ENCODE data around the gene XRCC1.
"Not testable (repeated sequence)": the region's sequence is repeated elsewhere in the genome, so short reads cannot be mapped to it uniquely, and the experiment has no call there.

XRCC1 gene

DNA sequence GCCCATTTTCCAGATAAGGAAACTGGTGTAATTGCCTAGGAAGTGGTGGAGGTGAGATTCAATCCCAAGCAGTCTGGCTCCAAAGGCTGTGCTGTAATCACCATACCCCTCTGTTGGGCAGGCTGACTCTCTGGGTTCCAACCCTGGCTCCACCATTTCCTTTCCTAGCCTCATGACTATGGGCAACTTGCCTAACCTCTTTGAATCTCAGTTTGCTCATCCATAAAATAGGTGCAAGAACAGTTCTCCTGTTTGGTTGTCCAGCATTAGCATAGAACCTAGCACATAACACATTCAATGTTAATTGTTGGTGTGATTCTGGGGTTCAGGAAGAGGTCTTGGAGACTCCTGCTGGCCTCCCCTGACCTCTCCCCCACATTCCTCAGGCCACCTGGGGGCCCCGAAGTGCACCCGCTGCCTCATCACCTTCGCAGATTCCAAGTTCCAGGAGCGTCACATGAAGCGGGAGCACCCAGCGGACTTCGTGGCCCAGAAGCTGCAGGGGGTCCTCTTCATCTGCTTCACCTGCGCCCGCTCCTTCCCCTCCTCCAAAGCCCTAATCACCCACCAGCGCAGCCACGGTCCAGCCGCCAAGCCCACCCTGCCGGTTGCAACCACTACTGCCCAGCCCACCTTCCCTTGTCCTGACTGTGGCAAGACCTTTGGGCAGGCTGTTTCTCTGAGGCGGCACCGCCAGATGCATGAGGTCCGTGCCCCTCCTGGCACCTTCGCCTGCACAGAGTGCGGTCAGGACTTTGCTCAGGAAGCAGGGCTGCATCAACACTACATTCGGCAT lies 23.3 kb upstream of the XRCC1 start:
- no peak for DNase-seq

DNA sequence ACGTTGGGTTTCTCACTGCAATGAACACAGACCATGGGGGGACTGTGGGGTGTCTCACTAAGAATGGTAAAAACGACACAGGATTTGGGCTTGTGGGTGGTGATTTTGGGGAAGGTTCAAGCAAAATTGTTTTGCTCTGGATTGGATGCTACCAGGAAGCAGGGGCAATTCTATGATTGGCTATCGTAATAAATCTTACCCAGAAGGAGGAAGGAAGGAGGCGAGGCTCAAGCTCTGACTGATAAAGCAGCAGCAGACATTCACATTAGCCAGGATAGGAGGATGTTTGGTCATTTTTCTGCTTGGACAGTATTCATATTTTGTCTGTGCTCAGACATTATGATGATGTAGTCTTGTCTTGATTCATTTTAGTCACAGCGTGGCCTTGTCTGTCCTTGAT lies 22.5 kb upstream of the XRCC1 start:
- no peak for DNase-seq

DNA sequence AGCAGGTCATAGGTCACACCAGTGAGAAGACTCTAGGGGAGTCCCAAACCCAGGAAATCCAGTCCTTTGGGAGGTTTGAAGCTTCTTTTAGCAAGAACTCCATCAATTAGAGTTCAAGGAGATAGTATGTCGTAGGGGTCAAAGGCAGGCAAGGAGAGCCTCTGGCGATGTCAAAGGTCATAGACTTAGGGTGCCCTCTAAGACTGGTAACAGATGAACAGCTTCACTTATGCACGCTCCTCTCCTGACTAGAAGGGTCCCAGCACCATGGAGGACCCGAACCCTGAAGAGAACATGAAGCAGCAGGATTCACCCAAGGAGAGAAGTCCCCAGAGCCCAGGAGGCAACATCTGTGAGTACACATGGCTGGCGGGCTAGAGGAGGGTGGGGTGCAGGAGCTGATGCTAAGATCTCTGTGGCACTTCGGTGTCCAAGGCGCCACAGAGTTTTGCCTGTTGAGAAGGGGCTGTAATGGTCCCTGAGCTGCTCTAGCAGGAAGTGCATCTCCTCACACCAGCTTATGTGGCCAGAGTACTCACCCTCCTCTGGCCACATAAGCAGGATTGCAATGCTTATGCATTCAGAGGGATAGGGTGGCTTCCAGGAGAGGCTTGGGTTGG lies 21.6 kb upstream of the XRCC1 start:
- DNase-seq = no peak

DNA sequence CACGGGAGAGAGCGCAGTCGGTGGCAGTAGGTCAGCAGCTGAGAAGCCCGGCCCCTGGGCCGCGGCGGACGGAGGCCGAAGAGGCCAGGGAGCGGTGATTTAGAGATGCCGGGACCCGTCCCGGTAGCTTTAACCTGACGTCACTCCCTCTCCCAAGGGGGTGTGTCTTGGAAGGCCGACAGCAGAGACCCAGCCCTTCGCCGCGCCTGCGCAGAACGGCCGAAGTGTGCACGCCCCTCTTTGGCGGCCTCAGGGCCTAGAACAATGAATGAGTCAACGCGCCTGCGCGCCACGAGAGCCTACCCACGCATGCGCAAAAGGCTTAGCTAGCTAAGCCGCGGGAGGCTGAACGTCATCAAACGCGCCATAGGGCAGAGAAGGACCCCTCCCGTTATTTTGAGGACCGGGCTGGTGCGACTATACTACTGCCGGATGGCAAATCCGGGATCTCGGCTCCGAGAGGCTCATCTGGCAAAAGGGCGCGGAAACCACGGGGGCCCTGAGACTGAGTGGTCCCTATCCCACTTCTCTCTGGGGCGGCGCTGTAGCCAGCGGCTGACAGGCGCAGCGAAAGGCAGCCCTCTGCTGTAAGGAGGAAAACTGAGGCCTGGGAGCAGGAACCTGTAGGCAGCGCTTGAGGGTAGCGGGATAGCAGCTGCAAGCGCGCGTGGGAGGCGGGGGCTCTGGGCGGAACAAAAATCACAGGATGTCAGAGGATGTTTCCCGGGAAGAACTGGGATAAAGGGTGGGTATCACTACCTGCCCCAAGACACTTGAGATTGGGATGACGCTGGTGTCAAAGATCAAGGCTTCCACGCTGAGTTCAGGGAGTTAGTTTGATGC lies 20.9 kb upstream of the XRCC1 start, which contains the start of the genes IRGQ and ZNF576:
Gene IRGQ (minus strand): TSS at position 136 of the 843 bp plus-strand sequence. CDS start 796 bp downstream, outside the sequence.
Gene ZNF576 (plus strand): TSS at position 597 of the 843 bp plus-strand sequence. CDS start 514 bp downstream, outside the sequence.
- DNase-seq = peak; percentile 94

DNA sequence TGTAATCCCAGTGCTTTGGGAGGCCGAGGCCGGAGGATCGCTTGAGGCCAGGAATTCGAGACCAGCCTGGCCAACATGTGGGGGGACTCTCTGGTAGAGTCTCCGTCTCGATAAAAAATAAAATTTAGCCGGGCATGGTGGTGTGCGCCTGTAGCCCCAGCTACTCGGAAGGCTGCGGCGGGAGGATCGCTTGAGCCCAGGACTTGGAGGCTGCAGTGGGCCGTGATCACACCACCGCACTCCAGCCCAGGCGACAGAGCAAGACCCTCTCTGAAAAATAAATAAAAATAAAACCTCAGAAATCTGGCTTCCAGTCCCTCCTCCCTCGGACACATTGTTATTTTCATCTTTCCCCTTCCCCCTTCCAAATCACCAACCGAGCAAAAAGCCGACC lies 20.3 kb upstream of the XRCC1 start:
- no peak for DNase-seq

DNA sequence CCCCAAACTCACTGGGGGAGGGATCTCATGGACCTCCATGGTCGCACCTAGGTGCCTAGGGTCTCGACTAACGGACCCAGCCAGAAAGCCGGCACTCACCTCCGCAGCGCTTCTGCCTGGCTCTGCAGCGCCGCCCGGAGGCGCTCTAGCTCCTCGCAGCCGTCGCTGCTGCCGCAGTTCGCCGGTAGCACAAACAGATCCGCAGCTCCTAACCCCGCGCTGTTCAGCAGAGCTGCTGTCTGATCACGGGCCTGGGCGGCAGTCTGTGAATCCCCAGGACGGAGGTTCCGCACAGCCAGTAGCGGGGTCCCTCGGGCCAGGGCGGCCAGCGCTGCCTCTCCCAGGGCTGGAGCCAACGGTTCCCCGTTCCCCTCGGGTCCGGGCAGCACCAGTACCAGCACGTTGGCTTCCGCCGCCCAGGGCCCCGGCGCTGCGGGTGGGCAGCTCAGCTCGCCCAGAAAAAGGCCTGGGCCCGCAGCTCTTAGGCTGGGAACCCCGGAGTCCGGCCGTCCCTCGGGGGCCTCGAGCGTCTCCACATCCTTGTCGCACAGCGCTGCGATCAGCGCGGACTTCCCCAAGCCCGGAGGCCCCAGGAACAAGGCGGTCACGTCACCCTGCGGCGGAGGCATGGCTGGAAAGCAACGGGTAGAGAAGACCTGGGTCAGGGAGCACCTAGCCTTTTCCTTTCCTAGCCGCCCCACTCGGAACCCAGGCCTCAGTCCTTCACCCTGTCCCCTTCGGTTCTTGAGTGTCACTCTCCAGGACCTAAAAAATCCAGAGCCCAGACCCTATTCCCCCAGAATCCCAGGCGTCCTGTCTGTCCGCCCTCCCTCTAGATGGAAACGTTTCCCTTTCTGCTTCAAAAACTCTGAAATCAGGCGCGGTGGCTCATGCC lies 19.6 kb upstream of the XRCC1 start:
- peak; percentile 3 for DNase-seq

DNA sequence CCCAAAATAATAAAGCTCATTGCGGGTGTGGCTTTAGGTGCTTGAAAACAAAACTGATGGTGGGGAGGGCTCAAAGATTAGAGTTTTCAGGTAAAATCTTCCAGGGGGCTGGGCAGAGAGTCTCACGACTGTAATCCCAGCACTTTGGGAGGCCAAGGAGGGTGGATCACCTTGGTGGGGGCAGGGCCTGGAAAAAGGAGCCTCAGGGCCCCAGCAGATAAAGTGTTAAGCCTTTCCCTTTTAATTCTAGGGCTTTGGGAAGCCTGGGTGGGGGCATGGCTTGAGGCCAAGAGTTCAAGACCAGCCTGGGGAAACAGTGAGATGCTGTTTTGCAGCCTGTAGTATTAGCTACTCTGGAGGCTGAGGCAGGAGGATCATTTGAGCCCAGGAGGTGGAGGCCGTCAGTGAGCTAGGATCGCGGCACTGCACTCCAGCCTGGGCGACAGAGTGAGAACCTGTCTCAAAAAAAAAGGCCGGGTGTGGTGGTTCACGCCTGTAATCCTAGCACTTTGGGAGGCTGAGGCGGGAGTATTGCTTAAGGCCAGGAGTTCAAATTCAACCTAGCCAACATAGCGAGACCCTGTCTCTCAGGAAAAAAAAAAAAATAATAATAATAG lies 18.9 kb upstream of the XRCC1 start:
- DNase-seq = no peak

DNA sequence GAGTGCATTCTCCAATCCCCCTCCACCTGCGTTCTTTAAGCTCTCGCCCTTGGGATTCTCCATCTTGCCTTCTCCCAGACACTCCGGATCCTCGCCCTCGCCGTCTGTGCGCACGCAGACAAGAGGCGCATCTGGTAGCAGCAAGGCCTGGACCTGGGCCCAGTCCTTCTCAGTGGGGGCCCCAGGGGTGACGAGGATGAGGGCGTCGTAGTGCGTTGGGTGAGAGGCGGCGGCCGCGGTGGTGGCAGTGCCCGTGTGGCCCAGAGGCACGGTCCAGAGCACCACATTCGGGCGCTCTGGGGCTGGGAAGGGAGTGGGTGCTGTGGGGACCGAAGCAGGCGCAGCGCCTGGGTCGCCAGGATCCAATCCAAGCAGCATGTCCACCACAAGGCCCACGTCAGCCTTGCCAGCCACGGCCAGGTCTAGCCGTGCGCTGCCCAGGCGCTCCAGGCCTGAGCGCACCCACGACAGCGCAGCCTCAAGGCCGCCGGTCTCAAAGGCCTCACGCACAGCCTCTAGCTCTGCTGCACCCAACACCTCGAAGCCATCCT lies 17.5 kb upstream of the XRCC1 start:
- DNase-seq = no peak

DNA sequence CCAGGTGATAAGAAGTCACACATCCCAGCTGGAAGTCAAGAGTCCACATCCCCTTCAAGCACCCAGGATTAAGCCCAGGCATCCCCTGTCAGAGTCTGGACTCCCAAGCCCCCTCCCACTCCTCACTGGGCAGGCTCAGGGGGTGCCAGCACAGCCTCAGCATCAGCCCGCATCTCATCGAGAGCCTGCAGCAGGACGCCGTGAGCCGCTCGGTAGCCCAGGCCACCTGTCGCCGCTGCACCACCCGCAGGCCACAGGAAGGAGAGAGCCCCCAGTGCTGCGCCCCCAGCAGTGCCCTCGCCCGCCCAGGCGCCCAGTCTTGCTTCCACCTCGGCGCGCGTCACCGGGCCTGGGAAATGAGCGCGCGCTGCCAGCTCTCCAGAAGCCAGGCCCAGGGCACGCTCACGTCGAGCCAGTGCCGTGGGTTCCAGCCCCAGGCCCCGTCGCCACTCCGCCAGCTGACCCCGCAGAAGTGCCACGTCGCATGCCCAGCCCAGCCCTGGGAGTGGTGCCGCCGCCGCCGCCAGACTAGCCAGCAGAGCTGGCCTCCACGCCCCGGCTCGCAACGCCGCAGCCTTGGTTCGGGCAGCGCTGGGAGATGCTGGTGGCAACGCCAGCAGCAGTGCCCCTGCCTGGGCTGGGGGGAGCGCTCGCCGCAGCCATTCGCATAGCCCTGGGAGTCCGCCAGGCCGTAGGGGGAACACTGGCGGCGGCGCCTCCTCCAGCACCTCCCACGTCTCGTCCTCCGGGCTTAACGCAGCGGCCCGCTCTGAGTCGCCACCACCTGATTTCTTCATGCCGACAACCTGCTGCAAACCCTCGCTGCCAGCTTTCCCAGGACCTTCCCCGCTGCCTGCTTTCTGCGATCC lies 16.8 kb upstream of the XRCC1 start:
- no peak for DNase-seq

DNA sequence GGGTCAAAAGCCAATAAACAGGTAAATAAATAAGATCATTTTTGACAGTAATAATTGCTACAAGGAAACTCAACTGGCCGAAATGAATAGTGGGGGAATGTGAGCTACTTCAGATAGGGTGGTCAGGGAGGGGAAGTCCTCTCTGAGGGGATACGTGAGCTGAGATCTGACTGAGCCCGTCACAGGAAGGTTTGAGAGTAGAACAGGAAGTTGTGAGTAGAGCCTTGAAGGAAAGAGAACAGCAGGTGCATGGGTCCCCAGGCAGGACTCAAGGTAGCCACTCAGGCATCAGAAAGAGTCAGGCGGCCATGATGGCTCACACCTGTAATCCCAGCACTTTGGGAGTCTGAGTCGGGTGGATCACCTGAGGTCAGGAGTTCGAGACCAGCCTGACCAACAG lies 14.4 kb upstream of the XRCC1 start:
- DNase-seq = no peak

DNA sequence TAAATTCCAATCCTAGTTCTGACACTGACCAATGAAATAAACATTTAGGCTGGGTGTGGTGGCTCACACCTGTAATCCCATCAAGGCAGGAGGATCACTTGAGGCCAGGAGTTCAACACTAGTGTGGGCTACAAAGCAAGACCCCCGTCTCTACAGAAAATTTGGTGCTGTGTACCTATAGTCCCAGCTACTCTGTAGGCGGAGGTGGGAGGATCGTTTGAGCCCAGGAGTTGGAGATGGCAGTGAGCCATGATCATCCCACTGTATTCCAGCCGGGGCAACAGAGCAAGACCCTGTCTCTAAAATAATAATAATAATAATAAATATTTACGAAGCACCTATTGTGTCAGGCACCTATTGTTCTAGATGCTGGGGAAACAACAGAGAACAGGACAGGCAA lies 13.9 kb upstream of the XRCC1 start:
- no peak for DNase-seq

DNA sequence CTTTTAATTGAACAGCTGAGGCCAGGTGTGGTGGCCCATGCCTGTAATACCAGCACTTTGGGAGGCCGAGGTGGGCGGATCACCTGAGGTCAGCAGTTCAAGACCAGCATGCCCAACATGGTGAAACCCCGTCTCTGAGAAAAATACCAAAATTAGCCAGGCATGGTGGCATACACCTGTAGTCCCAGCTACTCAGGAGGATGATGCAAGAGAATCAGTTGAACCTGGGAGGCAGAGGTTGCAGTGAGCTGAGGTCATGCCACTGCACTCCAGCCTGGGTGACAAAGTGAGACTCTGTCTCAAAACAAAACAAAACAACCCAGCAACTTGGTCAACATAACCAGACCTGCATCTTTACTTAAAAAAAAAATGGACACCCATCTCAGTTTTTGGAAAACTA lies 11.7 kb upstream of the XRCC1 start:
- DNase-seq = not testable (repeated sequence)

DNA sequence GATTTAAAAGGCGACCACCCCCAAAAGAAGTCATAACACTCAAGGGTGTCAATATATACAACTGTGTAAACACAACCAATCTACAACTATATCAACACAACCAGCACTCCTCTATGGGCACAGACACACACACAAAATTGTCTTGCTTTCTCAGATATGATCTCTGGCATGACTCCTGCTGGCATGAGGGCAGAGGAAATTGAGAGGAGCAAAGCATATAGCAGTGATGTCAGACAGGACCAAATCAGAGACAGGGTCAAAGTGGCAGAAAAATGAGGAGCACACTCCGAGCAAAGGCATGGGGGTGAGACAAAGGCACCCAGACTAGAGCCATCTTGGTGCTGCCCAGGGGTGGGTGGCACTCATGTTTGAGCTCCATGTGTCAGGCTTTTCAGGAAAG lies 11.0 kb upstream of the XRCC1 start:
- DNase-seq = no peak

DNA sequence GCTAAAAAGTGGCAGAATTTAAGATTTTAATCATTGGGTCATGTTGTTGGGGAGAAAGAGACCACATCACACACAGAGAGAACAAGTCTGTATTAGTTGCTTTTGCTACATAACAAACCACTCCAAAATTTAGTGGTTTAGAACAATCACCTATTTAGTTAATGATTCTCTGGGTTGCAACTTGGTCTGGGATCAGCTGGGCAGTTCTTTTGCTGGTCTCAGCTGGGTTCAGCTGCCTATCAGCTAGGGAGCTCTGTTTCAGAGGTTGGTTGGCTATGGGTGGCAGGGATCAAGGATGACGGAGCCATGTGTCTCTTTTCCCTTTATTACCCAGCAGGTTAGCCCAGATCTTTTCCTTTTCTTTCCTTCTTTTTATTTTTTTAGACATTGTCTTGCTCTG lies 9.2 kb upstream of the XRCC1 start:
- DNase-seq = no peak

DNA sequence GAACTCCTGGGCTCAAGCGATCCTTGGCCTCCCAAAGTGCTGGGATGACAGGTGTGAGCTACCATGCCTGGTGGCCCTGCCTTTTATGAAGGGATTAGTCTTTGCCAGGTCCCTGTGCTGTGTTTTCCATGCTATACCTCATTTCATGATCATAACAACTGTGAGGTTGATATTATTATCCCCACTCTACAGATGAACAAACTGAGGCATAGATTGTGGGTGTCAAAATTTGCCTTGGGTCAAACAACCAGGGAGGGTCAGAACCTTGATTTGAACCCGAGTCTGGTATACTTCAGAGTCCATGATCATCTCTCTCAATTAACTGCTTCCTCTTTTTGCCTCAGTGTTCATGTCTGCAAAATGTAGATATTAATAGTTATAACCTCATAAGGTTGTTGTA lies 7.2 kb upstream of the XRCC1 start:
- DNase-seq = no peak

DNA sequence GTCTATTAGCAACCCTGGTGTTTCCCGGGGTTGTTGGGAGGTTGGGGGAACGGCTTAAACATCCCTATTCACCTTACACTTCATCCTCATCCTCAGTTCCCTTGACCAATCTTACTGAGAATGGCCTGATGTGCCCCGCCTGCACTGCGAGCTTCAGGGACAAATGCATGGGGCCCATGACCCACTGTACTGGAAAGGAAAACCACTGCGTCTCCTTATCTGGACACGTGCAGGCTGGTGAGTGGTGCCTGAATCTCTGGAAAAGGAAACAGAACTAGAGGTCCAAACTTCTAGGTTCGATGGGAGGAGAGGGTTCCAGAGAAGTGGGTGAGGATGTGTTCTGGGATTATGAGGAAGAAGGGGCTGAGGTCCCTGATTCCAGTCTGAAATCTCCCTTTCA lies 6.1 kb upstream of the XRCC1 start:
- DNase-seq = no peak

DNA sequence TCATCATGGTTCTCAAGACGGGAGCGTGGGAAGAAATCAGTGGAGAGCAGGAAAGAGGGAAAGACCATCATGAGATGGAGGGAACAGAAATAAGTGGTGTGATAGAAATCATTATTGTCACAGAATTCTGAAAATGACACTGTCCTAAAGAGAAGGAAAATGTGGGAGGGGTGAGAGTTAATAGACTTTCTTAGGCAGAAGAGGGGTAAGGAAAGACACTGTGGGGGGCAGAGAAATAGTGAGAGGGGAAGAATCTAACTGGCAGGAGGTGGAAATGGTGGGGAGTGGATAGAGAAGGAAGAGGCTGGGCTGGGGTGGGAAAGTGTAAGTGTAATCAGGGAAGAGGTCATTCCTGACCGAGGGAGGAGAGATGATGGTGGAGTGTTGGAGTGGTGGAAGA lies 3.5 kb upstream of the XRCC1 start:
- no peak for DNase-seq

DNA sequence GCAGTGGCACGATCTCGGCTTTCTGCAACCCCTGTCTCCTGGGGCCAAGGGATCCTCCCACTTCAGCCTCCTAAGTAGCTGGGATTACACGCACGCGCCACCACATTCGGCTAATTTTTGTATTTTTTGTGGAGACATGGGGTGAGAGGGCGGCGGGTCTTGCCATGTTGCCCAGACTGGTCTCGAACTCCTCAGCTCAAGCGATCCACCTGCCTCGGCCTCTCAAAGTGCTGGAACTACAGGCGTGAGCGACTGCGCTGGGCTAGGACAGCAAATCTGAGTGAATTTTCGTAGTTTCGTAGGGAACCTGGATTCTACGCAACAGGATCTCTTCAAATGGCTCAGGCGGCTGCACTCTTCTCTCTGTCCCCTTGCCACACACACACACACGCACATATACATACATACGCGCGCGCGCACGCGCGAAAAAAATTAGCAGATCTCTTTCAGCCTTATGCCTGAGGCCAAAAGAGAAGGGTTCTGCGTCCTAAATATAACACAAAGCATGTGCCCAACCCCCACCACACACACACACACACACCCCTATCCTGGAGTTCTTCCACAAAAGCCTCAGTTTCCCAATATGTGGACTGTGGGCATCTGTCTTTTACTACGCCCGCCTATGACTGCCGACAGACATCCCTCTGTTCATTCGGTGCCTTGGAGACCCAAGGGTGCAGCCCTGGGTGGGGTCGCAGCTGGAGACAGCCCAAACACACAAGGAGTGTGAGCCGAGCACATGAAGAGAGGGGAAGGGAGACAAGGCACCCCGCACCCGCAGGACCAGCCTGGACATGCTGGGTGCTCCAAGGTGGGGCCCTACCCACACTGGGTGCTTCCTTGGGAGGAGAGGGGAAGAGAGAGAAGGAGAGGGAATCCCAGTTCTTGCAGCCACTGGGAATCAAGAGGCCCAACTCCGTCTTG lies 890 bp upstream of the XRCC1 start:
- DNase-seq = no peak

DNA sequence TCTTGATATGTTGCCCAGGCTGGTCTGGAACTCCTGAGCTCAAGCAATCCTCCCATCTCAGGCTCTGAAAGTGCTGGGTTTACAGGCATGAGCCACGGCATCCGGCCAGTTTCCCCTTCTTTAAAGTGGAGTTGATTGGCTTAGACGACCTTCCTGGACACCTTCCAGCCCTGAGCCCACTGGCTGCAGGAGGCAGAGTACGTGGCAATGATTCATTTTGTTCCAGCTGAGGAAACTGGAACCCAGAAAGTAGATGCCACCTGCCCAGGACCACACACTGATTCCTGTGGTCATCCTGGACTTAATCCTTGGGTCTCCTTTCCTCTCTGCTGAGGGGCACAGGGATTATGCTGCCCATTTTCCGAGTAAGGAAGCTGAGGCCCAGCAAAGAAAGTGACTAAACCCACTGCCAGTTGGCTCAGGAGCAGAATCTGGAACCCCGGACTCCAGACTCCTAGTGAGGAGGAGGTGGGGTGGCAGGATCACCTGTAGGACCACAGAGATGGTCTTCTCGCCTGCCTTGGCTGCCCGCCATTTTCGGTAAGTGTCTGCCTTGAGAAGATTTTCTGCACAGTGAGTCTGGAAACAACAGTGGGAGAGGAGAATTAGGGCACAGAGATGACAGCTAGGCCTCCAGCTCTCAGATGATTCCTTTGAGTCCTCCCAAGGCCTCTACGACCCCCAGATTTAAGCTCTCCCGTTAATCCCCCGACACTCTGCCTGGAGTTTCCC lies 737 bp downstream of the XRCC1 start:
- no peak for DNase-seq
